DMS153 treated with DMSO at 0.1 percent for 48 hours (cell line): ENCODE measurements around the gene CALY.

Experiments used
- DNase-seq: peaks from one replicate; lab custom pipeline; 2025; ENCODE audit not compliant: unreplicated experiment; lab: John Stamatoyannopoulos, UW

The CALY gene

GRCh38 chr10:133351408-133352318 is 15.0 kb upstream of the CALY start:
- no peak for DNase-seq

DNA sequence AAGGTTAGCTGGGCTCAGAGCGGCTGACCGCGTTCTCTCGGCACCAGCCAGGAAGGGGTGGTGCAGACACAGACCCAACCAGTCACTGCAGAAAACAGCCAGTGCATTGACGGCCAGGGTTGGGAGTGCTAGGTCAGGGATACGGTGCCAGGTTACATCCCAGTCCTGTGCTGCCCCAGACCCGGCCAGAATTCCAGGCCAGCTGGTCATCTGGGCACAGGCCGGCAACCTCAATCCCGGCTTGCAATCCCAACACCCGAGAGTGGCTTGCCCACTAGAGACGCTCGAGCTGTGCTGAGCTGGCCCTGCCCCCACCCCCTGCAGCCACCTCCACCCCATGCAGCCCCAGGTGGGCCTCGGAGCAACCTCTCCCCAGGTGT is 14.2 kb upstream of the CALY start:
- no peak for DNase-seq

DNA sequence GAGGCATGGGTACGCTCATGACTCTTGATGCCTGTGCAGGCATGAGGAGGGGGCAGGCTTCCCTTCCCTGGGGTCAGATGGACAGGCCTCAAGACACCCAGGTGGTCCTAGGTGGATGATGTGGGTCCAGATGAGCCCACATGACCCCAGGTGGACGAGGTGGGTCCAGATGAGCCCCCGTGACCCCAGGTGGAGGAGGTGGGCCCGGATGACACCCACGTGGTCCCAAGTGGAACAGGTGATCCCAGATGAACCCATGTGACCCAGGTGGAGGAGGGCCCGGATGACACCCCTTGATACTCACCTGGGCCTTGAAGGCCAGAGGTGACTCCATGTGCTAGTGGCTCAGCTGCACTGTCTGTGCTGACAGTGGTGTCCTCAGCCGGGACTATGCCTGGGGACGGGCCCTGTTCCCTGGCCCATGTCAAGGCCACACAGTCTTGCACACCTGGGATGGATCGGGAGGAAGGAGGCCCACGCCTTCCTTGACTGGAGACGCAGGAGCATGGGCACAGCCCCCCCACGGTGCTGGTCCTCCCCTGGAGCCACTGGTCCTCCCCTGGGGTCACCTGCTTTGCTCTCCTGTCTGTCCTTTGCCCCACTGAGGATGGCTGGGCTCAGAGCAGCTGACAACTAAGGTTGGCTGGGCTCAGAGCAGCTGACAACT is 13.7 kb upstream of the CALY start:
- no peak for DNase-seq

DNA sequence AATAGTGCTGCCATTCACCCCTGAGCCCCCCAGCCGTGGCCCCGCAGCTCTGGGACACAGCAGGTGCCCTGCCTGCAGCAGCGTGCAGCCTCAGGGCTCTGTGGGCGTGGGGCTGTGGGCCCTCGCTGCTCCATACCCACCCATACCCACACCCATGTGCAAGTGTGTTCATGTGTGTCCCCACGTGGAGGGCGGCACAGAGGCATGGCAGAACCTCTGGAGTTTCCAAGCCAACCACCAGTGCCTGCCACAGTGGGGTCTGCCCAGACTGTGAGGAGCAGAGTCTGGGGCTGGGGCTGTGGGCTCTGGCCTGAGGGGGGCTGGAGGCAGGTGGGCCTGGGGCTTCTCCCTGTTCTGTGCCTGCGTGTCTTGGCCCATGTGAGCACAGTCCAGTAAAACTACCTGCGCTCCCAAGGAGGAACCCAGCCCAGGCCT is 12.9 kb upstream of the CALY start:
- DNase-seq: no peak

GRCh38 chr10:133349160-133349568 is 12.5 kb upstream of the CALY start:
- DNase-seq: no peak

- DNase-seq: no peak
These were observed 11.2 kb upstream of the CALY start for GRCh38 chr10:133347710-133348517.

- DNase-seq: no peak
These were observed 9.7 kb upstream of the CALY start for GRCh38 chr10:133346413-133346812.

GRCh38 chr10:133344236-133344635 is 7.5 kb upstream of the CALY start:
- no peak for DNase-seq

DNA sequence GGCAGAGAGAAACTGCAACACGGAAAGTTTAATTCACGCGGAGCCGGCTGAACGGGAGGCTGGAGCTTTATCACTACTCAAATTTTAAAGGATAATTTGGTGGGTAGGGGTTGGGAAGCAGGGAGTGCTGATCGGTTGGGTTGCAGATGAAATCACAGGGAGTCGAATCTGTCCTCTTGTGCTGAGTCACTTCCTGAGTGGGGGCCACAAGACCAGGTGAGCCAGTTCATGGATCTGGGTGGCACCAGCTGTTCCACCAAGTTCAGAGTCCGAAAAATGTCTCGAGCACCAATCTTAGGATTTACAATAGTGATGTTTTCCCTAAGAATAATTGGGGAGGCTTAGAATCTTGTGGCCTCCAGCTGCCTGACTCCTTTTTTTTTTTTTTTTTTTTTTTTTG is 6.9 kb upstream of the CALY start:
- no peak for DNase-seq

- DNase-seq: no peak
These were observed 6.2 kb upstream of the CALY start for GRCh38 chr10:133342942-133343341.

DNA sequence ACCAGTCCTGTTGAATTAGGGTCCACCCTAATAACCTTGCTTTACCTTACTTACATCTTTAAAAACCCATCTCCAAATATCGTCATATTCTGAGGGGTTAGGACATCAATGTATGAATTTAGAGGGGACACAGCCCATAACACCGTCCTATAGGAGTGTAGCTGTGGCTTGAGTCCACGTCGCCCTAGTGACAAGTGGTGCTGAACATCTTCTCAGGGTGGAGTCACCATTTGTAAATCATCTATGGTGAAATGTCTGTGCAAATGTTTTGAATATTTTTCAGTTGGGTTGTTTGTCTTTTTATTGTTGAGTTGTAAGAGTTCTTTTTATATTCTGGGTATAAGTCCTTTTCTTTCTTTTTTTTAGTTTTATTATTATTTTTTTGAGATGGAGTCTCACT is 5.3 kb upstream of the CALY start:
- DNase-seq: no peak

DNA sequence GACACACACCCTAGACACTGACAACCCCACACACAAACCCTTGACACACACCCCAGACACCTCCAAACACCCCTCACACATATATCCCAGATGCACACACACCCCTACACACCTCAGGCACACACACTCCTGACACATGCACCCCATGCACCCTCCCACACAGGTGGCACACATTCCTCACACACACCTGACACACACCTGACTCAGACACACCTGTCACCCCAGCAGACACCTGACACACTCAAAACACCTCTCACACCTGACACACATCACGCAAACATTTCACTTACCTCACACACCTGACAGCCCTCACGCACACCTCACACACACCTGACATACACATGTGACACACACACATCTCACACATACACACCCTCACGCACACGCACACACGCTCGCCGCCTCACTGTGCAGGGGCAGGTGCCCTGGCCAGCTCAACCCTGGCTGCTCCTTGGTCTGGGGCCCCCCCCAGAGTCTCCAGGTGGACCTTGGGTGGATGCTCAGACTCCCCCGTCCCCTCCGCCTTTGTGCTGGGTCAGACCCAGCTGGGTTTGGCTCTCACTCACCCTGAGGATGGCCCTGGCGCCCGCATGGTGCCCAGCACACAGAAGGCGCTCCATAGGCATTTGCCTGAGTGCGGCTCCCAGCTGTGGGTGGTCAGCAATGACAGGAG is 3.1 kb upstream of the CALY start:
- no peak for DNase-seq

- no peak for DNase-seq
These were observed 1.7 kb upstream of the CALY start for GRCh38 chr10:133338080-133339071.

- DNase-seq: no peak
These were observed 652 bp upstream of the CALY start for GRCh38 chr10:133337370-133337725.

DNA sequence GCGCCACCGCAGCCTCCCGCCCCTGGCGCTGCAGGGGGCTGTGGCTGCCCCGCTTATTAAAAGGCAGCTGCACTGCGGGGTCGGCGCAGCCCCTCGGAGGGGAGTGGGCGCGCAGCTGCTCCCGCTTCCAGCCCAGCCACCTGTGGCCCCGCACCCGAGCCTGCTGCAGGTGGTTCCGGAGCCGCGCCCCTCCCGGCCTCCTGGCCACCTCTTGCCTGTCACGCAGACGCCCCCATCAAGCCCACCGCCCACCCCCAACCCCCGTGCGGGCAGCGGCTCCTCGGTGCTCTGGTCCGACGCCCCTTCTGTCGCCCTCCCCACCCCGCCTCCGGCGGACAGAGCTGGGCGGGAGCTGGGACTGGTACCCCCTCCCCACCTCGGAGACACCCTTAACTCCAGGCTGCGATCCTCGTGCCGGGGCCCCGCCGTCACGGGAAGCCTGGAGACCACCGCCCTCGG is 549 bp downstream of the CALY start:
- no peak for DNase-seq

DNA sequence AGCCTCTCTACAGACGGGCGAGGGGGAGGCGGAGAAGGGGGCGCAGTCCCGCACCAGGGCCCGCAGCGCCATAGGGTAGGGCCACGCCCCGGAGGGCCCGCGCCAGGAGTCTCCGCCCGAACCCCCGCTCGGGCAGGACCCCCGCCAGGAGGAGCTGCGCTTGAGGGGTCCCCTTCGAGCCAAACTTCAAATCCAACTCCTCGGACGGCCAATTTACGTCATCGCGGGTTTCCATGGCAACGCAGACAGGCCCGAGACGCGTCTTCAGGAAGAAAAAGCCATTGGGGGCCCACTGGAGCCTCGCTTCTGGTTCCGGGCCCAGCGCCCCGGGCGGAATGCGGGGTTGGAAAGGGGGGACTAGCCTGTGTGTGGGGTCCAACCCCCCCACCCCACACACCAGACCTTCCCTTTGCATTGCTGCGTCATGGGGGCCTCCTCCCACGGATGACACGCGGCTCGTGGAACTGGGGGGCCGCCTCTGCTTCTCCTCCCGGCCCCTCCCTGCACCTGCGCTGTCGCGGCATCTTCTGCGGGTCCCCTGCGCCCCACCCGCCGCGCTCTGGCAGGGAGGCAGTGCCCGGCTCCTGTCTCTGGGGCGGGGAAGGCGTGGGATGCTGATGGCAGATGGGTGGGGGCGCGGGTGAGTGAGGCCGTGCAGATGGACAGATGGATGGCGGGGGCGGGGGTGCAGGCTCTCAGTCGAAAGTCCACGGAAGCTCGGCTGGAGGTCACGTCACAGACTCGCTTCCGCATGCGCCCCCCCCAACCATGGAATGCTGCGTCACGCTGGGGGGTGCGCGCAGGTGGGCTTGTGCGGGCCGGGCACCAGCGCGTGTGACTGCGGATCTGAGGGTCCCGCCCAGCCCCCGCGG is 1.2 kb downstream of the CALY start:
- DNase-seq: no peak

- no peak for DNase-seq
These were observed 2.0 kb downstream of the CALY start for GRCh38 chr10:133334503-133335245.
